Left kidney (tissue), 2 donors: Measurements from ENCODE around the gene ZNF79. TPM values are rescaled to one million over a fixed set of nuclear protein-coding genes. Genes with fewer than 3 reads are reported as not detected.
"Not testable (repeated sequence)": the region's sequence is repeated elsewhere in the genome, so short reads cannot be mapped to it uniquely, and the experiment has no call there.

Experiments used
- DNase-seq: peaks from one replicate; pipeline ENCODE4 v3.0.0-alpha.2; 2013
- polyA plus RNA-seq: library from polyadenylated mRNA; unstranded; fragments of 120-200 nt; gene quantifications from one replicate; pipeline ENCODE4 v1.2.1, GENCODE V29; 2013; ENCODE audit not compliant: insufficient read length

The ZNF79 gene
- polyA plus RNA-seq, 1 donor, result 6.9 TPM

DNA sequence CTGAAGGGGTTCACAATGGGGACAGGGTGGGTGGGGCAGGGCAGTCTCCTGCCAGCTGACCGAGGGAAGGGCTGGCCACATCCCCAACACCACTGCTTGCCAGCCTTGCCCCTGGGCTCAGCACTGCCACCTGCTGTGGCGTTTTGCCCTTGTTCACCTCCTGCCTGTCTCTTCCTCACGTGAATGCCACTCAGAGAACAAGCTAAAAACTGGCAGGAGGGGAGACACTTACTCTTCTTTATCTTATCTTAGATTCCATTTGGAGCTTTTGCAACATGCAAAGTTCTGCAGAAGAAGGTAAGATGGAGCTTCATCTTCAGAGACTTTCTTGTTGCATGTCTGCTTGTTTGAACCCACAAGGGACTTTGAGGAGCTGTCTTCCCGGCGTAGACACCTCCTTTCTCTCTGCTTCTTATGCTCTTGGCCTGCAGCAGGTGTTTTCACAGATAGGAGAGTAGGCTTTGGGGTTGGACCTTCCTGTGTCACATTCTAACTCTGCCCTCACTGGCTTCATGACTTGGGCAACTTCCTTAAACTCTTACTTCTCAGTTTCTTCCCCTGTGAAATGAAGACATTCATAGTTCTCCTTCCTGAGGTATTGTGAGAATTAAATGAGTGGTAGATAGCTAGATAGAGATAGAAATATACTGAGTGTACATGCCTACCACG, 31.3 kb downstream of the ZNF79 start:
- no peak for DNase-seq

DNA sequence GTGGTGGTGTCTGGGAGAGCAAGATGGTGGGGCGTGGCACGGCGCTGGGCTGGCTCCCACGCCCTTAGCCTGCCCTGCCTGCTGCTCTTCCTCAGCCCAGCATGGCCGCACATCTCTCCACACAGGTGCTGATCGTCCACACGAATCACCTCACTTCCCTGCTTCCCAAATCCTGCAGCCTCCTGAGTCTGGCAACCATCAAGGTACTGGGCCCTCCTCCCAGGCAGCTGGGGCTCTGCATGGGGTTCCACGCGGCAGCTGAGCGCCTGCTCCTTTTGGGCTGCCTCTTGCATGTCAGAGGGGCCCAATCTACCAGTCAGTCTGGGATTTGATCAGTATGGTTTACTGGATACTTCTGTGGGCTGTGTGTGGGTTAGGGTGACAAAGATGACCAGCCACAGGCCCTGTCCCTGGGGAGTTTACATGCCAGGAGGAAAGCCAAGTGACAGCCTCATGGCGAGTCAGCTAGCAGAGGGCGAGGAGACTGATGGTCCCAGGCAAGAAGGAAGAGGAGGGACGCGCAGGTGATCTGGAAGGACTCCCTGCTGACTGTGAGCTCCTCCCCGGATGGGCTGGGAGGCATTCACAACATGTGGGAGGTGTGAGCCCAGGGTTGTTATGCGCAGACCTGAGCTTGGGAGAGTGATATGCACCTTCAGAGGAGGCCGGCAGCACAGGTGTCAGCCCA, 33.2 kb downstream of the ZNF79 start:
- no peak for DNase-seq

DNA sequence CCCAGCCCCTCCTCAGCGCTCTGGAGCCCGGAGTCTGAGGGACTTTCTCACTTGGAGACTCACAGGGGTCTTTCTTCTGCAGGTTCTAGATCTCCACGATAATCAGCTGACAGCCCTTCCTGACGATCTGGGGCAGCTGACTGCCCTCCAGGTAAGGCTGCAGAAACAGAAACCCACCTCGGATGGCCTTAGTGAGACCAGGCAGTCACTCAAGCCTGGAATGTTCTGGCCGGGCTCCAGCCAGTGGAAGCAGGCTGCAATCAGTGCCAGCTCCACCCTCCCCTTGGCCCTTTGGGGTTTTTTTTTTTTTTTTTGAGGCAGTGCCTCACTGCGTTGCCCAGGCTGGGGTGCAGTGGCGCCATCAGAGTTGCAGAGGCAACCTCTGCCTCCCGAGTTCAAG, 34.7 kb downstream of the ZNF79 start:
- no peak for DNase-seq

DNA sequence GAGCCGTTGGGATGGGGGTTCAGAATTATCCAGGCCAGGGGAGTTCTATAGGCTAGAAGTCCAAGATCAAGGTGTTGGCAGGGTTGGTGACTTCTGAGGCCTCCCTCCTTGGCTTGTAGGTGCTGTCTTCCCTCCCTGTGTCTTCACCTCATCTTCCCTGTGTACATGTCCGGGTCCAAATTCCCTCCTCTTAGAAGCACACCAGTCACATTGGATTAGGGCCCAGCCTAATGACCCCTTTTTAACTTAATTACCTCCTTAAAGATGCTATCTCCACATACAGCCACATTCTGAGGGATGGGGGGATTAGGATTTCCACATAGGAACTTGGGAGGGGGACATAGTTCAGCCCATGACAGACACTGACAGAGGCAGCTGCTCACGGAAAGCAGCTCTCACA, 39.2 kb downstream of the ZNF79 start:
- no peak for DNase-seq

DNA sequence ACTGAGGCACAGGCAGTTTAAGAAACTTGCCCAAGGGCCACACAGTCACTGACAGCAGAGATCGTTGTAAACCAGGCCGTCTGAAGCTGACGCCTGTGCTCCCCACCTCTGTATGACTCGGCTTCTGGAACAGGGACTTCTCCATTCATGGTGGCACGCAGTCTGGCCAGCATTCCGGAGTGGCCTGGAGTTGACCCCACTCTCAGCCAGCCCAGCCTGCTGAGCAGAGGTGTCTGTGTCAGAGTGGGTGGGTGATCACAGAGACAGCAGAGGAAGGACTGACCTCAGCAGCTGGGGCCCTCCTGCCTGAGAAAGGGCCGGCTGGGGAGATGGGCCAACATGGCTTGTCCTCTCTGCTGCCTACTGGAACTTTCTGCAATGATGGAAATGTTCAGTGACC, 39.7 kb downstream of the ZNF79 start:
- no peak for DNase-seq

DNA sequence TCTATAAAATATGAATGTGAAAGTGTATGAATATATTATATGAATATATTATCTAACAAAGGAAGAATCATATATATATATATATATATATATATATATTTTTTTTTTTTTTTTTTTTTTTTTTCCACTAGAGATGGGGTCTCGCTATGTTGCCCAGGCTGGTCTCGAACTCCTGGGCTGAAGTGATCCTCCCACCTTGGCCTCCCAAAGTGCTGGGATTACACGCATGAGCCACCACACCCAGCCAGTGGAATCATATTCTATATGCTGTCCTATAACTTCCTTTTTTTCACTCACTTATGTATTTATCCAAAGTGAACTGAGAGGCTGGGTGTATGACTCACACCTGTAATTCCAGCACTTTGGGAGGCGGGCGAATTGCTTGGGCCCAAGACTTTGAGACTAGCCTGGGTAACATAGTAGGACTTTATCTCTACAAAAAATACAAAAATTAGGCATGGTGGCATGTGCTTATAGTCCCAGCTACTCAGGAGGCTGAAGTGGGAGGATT, 42.3 kb downstream of the ZNF79 start:
- DNase-seq, result not testable (repeated sequence)

DNA sequence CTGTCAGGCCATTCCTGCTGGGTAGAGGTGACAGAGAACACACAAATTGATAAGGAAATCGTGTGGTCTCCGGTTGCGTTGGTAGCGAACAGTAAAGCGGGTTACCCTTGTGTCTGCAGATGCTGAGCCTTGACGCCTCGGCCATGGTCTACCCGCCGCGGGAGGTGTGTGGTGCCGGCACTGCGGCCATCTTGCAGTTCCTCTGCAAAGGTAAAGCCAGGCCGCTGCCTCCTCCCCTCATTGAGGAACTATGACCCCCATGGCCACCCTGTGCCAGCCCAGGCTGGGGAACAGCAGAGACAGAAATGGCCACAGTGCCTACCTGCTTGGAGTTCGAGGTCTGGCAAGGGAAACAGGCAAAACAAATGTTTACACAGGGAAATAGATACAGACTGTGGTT, 43.4 kb downstream of the ZNF79 start:
- no peak for DNase-seq

DNA sequence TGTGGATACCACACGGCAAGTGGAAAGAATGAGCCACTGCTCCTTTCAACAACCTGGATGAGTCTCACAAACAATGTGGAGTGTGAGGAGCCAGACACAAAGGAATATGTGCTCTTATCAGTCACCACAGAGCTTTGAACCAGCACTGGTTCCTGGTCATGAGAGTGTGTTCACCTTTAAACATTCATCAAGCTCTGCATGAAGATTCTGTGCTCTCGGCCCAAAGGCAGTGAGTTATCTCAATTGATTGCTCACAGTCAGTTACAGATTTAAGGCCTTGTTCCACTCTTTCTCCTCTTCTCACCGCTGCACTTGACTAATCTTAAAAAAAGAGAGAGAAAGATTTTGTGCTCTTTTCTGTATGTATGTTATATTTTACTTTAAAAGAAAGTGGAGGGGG, 46.5 kb downstream of the ZNF79 start:
- DNase-seq, result no peak

DNA sequence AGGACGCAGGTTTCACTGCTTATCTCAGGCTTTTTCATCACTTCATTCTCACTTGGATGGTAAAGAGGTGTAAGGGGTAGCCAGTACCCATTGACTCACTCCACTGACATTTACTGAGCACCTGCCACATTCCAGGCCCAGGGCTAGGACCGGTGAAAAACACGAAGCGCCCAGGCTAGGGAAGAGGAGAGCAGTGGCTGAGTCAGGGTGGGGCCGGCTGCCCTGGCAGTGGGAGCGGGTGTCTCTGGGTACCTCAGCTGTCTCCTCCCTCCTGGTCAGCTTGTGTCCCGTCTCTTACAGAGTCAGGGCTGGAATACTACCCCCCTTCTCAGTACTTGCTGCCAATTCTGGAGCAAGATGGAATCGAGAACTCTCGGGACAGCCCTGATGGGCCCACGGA, 49.3 kb downstream of the ZNF79 start:
- no peak for DNase-seq

DNA sequence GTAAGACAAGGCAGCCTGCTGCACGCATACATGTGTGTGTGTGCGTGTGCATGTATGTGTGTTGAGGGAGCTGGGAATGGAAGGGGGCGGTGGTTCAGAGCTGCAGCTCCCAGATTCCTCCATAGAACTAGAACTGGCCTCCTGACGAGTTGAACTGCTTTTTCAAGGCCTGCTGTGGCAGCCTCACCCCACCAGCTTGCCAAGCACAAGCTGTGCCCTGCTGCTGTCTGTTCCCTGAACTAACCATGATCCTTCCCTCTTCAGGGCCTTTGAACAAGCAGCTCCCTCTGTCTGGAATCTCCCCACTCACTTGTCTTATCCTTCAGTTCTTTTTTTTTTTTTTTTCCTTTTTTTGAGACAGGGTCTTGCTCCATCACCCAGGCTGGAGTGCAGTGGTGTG, 49.8 kb downstream of the ZNF79 start:
- no peak for DNase-seq

DNA sequence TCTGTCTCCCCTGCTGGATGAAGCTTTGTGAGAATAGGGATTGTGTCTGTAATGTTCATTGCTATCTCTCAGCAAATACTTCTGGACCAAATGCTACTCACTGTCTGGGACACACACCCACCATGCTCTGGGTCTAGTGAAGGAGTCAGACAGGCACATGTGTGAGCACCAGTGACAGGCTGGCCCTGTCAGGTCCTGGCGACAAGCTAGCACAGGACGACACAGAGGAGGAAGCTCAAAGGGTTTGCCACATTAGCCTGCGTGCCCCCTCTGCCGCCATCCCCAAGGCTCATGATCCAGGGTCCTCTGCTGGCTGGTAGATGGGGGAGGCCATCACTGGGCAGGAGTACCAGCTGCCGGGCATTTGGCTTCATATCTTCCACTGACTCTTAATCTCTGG, 50.4 kb downstream of the ZNF79 start:
- DNase-seq, result no peak

DNA sequence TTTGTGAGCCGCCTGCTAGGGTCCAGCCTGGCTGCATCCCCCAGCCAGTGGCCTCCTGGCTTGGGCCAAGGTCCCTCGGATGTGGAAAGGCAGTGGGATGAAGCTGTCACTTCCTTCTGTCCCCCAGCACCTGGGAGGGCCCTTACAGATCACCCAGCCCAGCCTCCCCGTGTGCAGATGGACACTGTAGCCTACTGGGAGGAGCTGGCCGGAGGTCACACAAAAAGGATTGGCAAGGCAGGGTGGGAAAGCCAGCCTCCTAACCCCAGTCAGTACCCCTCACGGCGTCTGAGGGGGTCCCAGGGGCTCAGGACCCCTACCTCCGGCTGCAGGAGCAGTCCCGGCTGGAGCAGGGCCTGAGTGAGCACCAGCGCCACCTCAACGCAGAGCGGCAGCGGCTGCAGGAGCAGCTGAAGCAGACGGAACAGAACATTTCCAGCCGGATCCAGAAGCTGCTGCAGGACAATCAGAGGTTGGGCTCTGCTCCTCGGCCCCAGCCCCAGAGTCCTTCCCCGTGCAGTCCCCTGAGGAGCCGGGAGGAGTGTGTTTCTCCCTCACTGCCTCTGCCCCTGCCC, 55.4 kb downstream of the ZNF79 start:
- DNase-seq, result no peak

DNA sequence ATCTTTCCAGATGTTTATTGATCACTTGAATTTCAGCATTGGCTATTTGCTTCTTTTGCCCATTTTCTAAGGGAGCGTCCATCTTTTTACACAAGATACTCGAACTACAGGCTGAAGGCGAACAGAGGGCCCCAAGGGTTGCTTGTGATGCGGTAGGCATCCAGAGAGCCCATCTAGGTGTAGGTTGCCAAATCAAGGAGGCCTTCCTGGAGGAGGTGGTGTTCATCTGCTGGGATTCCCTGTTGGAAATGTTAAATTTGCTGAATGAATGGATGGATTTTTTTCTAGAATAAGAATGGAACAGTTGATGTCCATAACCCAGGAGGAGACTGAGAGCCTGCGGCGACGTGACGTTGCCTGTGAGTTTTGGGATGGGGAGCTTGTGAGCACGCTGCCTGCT, 58.5 kb downstream of the ZNF79 start:
- DNase-seq, result no peak

DNA sequence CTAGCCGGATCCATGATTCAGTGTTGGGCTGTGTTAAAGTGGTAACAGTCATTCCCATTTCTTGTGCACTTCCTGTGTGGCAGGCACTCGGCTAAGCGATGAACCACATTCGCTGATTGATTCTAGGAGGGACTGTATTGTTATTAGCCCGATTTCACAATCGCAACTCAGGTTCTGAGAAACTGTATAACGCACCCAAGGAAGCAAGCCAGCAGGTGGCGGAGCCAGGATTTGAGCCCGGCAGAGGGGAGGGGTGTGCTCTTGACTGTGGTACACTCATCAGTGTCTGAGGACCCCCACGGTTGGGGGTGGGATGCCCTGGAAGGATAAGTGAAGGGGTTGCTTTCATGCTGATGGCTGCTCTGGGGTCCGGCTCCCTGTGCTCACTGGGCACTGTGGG, 61.8 kb downstream of the ZNF79 start:
- no peak for DNase-seq

DNA sequence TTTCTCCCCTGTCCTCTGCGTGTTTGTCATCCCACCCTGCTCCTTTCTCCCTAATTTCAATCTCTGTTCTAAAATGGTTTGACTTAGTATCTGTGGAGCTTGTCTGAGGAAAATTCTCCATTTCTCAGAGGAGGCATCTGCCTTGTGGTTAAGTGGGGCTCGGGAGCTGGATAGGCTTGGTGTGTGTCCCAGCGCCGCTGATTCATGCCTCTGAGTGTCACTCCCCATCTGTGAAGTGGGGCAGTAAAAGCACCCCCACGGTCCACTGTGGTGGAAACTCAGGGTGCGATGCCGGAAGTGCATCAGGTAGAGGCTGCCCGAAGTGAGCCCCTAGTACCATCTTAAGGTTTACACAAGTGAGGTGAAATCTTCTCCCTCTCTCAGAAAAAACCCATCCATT, 64.8 kb downstream of the ZNF79 start:
- no peak for DNase-seq

DNA sequence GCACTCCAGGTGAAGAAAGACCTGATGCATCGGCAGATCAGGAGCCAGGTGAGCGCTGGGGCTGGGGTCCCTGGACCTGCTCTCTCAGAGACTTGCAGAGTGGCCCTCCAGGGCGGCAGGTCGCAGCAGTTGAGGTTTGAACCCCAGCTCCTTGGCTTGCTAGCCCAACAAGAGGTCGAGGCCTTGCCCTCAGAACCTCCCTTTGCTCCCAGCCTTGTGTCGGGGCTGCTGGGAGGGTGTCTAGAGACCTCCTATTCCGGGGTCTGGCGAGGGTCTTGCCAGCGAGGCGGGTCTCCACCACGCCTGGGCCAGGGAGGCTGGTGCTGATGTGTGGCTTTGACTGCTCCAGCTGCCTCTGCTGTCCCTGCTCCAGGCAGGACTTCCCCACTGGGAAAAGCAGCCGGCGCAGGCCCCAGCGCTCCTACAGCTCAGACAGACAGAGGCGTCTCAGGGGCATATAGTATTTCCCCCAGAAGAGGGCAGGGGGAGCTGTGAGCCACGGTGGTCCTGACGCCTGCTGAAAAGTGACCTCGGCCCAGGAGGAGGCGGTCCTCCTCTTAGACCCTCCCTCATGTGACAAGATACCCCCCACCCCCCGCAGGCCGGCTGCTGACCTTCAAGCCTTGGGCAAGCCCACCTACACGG, 65.4 kb downstream of the ZNF79 start:
- peak; percentile 28 for DNase-seq

DNA sequence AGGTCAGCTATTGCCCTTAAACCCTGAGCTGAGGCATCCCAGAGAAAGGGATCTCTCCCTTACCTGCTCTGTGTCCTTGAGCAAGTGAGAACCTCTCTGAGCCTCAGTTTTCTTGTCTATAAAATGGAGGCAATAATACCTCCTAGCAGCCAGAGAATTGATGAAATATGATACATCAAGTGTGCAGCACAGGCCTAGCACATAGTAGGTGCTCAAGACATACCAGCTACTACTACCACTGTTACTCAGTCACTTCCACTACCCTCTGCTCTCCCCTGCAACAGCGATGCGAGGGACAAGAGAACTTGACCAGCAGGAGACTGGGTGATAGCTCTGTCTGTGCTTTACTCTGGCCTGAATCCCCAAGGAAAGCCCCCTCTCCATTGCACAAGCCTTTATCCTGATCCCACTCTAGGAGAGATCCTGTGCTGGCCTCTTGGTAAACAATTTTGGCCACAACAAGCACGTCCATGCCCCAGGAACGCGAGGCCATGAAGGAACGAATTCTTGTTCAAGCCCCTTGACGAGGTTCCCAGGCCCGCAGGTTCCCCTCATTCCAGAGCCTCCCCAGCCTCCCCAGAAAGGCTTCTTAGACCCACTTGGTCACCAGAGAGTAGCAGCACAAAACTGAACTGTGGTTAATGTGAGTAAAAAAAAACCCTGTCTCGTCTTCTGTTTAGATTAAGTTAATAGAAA, 66.5 kb downstream of the ZNF79 start:
- no peak for DNase-seq

DNA sequence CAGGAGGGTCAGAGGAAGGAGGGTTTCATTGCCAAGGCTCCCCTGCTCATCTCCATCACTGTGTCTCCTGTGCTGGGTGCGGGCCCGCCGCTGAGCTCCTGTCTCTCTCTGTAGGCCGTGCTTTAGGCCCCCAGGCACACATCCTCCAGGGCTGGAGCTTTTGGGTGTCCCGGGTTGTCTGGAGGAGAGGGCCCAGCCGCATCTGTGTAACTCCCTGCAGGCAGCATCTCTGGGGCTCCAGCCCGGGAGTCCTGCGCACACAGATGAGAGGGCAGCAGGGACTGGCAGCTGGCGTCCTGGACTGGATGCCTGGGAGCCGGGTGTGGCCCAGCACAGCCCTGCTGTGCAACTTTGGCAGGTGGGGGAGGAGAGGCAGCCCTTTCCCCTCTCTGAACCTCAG, 67.3 kb downstream of the ZNF79 start:
- no peak for DNase-seq

DNA sequence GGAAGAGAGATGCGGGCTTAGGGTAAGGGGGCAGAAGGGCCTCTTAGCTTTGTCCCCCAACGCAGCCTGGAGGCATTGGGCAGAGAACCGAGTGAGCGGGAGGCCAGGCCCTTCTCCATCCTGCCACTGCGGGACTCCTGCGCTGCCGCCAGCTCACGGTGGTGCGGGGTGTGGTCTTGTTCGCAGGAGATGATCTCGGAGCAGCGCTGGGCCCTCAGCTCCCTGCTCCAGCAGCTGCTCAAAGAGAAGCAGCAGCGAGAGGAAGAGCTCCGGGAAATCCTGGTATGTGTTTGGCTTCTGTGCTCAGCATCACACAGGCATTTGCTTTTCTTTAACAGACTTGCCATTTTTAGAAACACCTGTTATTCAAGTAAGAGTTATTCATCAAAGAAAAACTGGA, 68.4 kb downstream of the ZNF79 start:
- no peak for DNase-seq

DNA sequence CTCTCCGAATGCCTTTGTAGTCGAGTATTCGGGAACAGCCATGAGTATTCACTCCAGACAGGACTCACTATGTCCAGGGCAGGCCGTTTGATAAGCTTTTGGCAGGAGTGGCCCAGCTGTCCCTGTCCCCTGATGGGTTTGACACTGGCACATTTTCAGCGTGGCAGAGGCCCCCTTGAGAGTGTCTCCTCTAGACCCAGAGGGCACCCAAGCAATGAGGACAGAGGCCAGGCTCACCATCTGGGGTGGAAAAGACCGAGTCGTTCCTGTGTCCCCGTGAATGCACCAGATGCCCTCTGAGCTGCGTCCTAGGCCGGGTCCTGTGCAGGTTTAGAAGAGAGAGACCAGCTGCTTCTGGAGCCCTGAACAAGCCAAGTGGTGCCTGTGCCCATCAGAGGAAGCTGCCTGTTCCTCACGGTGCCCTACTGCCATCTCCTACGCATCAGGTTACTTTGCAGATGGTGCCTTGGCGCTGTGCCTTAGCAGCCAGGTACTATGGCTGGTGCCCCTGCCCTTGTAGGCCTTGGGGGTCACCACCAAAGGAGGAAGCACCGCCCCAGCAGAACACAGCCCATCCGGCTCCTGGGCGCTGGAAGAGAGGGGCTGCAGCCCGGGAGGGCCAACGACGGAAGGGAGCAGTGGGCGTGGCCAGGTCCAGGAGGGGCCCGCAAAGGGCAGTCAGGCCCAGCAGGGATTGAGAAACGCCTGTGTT, 69.6 kb downstream of the ZNF79 start:
- DNase-seq, result no peak

DNA sequence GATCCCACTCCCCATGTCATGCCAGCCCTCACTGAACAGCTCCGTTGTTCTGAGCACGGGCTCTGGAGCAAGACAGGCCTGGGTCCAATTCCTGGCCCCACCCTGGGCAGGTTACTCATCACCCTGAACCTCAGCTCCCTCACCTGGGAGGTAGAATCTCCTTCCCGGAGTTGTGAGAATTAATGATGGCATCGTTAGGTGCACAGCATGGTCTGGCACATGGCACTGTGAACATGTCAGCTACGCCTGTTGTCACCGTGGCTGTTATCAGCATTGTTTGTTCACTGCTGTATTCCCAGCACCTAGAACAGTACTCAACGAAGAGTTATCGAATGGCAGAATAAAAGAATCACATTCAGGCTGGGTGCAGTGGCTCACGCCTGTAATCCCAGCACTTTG, 70.1 kb downstream of the ZNF79 start:
- DNase-seq, result no peak
